C4-2B (cell line): ENCODE results near the gene TUBB3.
"Not testable (repeated sequence)": the region's sequence is repeated elsewhere in the genome, so short reads cannot be mapped to it uniquely, and the experiment has no call there.

Experiments
- H3K27ac ChIP-seq: fragments of 450-650 bp; 2 replicates; pipeline ENCODE4 v1.5.1; 2017
- ZFX ChIP-seq: fragments of 450-650 bp; IDR thresholded peaks from 2 replicates; pipeline ENCODE4 v1.6.1; 2017
- TF ChIP-seq, protein P1 (sequence below): fragments of 450-650 bp; conservative IDR thresholded peaks from 2 replicates; pipeline ENCODE4 v1.5.1; 2017; ENCODE audit warnings: mild to moderate bottlenecking

Gene TUBB3

DNA sequence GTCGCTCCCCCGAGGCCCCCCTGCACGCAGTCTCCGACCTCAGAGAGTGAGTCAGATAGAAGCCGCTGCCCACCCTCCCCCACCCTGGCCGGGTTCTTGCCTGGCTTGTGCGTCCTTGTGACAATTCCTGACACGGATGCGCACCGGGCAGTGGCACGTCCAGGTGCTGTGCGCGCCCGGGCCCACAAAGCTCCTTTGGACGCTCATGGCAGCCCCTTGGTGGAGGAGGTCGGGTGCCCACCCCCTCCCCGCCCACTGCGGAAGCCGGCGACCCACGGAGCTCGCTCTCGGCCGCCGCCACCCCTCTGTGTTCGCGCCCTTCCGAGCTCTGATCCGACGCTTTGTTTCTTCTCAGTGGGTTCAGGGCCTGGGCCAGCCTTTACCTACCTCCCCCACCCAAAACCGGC is 662 bp upstream of the TUBB3 start:
- TF ChIP-seq, protein P1, sequence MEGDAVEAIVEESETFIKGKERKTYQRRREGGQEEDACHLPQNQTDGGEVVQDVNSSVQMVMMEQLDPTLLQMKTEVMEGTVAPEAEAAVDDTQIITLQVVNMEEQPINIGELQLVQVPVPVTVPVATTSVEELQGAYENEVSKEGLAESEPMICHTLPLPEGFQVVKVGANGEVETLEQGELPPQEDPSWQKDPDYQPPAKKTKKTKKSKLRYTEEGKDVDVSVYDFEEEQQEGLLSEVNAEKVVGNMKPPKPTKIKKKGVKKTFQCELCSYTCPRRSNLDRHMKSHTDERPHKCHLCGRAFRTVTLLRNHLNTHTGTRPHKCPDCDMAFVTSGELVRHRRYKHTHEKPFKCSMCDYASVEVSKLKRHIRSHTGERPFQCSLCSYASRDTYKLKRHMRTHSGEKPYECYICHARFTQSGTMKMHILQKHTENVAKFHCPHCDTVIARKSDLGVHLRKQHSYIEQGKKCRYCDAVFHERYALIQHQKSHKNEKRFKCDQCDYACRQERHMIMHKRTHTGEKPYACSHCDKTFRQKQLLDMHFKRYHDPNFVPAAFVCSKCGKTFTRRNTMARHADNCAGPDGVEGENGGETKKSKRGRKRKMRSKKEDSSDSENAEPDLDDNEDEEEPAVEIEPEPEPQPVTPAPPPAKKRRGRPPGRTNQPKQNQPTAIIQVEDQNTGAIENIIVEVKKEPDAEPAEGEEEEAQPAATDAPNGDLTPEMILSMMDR: no peak
- no peak for TF ChIP-seq ZFX
- peak overlapping the region; percentile 40; the same call in 1 of the 2 replicates for H3K27ac ChIP-seq

DNA sequence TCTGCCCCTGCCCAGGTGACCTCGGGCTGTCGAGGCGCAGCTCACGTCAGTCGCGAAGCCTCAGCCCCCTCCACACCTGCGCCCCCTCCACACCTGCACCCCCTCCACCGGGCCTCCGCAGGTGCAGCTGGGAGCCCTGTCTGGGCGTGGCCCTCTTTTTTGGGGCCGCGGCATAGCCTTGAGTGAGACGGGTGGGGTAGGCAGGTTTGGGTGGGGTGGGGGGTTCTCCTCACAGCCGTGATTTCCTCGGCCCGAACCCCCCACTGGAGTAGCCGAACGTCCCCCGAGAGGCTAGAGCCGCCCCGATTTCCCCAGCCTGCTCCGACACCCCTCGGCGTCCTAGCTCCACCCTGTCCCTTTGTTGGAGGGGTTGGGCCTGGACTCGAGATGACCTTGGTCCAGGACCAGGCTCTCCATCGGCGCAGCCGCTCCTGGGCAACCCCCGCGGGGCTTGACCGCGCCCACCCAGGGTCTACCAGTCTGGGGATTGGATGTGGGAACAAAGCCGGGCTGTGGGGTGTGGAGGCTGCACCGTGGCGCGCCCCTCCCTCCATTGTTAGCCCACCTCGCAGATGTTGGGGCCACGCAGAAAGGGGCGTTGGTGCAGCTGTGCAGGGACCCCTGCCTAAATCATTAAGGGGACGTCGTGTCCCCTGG is 626 bp downstream of the TUBB3 start:
- TF ChIP-seq, protein P1: no peak
- TF ChIP-seq ZFX: no peak

DNA sequence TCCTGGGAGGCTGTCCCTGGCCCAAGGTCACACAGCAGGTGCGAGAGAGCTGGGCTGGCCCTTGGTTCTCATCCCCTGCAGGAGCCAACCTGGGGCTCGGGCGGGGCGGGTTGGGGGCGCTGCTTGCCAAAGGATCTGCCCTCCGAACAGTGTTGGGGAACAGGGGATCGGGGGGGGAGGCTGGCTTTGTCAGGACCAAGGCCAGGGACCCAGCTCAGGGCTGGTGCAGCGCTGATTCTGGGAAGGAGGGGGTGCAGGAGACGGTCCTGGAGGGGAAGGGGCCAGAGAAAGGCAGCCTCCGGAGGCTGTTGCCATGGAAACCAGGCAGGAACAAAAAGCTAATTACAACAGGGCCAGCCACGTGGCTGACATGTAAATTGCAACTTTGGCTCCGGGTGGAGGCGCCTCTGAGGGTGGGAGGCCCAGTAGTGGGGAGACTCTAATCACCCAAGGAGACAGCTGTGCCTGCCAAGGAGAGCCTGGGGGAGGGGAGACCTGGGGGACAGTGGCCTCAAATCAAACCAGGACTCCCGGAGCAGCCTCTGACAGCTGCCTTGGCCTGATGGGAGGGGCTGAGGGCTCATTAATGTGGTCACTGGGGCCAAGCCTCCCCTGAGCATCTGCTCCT is 1.3 kb downstream of the TUBB3 start:
- H3K27ac ChIP-seq: no peak overlapping the region

More for the DNA sequence above, 626 bp downstream of the TUBB3 start:
- H3K27ac ChIP-seq: peak overlapping the region; percentile 40; the same call in 1 of the 2 replicates

DNA sequence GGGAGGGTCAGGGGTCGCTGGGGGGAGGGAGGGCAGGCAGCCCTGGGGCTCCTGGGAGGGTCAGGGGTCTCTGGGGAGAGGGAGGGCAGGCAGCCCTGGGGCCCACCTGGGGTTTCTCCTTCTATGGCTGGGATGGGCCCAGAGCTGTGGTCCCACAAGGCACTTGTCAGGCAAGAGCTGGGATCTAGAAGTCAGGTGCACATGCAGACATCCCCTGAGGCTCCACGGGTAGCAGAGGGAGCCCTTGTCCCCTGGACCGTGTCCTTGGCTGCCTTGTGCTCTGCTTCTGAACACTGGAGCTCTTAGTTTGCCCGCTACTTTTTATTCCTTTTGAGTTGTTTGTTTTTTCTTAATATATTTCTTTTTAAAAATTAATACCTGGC is 1.8 kb downstream of the TUBB3 start:
- no peak for TF ChIP-seq ZFX
- TF ChIP-seq, protein P1: no peak
- H3K27ac ChIP-seq: no peak overlapping the region

More for the DNA sequence above, 1.3 kb downstream of the TUBB3 start:
- TF ChIP-seq ZFX: no peak
- TF ChIP-seq, protein P1: no peak

- no peak overlapping the region for H3K27ac ChIP-seq
- TF ChIP-seq, protein P1: no peak
- TF ChIP-seq ZFX: no peak
Observed at GRCh38 chr16:89925596-89926079, 2.5 kb downstream of the TUBB3 start.

- TF ChIP-seq, protein P1: no peak
- no peak for TF ChIP-seq ZFX
- no peak overlapping the region for H3K27ac ChIP-seq
Observed at GRCh38 chr16:89931305-89931896, 8.3 kb downstream of the TUBB3 start.

GRCh38 chr16:89931964-89932363 is 8.8 kb downstream of the TUBB3 start:
- TF ChIP-seq, protein P1: no peak
- TF ChIP-seq ZFX: no peak
- no peak overlapping the region for H3K27ac ChIP-seq

DNA sequence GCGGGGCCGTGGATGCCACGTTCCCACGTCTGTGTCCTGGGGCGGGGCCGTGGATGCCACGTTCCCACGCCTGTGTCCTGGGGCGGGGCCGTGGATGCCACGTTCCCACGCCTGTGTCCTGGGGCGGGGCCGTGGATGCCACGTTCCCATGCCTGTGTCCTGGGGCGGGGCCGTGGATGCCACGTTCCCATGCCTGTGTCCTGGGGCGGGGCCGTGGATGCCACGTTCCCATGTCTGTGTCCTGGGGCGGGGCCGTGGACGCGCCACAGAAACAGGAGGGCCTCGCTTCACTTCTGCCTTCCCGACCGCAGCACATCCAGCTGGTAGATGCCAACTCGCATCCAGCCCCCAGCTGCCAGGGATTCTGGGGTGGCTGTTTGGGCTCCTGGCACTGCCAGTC is 10.9 kb downstream of the TUBB3 start:
- not testable (repeated sequence) for H3K27ac ChIP-seq
